Measurements from ENCODE around the gene HSP90B1.

GRCh38 chr12:103917873-103918272, 12.3 kb upstream of the HSP90B1 start:
- TF ChIP-seq ZNF585B (tag by site-specific recombination; IDR thresholded peaks at IDR 0.05), result no peak
- no peak for TF ChIP-seq ZNF449 (tag by site-specific recombination; IDR thresholded peaks at IDR 0.05)
- no peak for TF ChIP-seq ZNF202 (tag by site-specific recombination; IDR thresholded peaks at IDR 0.05; ENCODE audit: borderline replicate concordance)
- no peak for TF ChIP-seq PRDM4 (tag by site-specific recombination; IDR thresholded peaks at IDR 0.05)
